ENCODE measurements around the gene GTF3C5.

Gene GTF3C5

DNA sequence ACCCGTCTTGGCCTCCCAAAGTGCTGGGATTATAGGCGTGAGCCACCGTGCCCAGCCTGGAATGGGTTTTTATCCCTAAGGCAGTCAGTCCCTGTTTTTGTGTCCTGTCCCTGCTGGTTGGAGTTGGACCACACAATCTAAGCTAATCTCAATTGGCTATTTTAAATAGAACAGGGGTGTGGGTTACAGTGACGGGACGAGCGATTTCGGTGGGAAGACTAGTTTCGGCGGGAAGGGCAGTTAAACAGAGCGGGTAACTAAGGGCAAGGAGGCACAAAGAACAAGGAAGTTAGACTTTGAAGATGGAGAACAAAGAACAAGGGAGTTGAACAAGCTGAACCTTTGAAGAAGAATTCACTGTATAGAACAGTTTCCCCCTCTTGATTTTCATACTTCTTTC is 1.4 kb downstream of the GTF3C5 start:
- no peak for DNase-seq

DNA sequence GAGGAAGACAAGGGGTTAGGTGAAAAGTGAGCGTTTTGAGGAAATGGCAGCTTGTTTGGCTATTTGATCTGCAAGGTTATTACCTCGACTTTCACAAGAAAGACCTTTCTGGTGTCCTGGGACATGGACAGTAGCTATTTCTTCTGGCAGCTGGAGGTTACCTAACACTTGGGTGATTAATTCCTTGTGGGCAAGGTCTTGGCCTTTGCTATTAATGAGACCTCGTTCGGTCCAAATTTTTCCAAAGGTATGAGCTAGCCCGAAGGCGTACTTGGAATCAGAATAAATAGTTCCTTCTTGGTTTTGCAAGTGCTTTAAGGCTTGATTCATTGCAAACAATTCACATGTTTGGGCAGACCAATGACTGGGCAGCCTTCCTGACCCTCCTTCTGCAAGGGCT is 4.9 kb downstream of the GTF3C5 start:
- no peak for DNase-seq

DNA sequence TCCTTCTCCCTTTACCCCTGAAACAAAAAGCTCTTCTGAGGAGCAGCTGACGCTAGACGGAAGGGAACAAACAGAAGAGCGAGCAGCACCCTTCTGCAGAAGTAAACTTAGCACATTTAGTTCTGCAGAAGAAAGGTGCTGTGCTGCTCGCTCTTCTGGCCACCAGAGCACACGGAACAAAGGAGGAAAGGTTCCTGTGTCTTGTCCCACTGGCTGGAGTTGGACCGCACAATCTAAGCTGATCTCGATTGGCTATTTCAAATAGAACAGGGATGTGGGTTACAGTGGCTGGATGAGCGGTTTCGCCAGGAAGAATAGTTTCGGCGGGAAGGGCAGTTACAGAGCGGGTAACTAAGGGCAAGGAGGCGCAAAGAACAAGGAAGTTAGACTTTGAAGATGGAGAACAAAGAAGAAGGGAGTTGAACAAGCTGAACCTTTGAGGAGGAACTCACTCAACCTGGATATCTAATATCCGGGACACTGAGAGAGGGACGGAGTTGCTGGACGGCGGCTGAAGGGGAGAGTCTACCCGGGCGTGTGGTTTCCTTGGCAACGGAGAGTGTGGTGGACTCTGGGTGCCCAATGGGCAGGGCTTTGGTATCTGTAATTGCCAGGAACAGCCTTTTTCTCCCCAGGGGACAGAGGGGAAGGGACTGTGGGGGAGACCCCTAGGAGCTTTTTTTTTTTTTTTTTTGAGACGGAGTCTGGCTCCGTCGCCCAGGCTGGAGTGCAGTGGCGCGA is 7.1 kb downstream of the GTF3C5 start:
- no peak for DNase-seq

DNA sequence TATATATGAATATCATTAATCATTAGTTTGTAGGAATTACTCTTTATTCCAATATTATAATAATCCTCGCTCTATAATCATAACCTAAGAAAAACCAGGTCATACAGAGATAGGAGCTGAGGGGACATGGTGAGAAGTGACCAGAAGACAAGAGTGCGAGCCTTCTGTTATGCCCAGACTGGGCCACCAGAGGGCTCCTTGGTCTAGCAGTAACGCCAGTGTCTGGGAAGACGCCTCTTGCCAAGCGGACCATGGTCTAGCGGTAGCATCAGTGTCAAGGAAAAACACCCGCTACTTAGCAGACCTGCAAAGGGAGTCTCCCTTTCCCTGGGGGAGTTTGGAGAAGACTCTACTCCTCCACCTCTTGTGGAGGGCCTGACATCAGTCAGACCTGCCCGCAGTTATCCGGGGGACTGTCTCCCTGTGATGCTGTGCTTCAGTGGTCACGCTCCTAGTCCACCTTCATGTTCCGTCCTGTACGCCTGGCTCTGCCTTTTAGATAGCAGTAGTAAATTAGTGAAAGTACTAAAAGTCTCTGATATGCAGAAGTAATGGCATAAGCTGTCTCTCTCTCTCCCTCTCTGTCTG is 10.2 kb downstream of the GTF3C5 start:
- peak; percentile 45 for DNase-seq

DNA sequence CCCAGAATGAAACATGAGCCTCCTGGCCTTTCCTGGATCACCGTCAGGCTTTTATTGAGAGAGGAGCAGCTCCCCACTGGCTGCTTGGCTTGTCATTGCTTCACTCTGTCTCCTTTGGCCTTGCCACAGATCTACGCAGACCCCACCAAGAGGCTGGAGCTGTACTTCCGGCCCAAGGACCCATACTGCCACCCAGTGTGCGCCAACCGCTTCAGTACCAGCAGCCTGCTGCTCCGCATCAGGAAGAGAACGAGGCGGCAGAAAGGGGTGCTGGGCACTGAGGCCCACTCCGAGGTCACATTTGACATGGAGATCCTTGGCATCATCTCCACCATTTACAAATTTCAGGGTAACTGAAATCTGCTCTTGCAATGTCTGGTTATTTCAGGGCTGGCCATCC is 11.2 kb downstream of the GTF3C5 start:
- no peak for DNase-seq

DNA sequence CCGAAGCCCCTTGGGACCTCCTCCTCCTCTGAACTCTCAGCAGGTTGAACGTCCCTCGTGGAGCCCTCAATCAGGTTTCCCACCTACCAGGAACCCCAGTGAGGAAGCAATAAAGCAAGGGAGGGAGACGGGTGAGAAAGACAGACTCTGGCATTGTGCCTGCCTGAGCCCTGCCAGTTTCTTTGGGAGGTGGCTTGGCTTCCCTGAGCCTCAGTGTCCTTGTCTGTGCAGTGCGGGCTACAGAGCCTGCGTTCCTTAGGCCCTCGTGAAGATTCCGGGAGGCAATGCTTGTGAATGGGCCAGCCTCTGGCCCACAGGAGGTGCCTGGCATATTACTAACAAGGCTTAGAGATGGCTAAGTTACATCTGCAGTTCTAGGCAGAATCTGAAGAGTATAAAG is 11.9 kb downstream of the GTF3C5 start:
- DNase-seq, result no peak

DNA sequence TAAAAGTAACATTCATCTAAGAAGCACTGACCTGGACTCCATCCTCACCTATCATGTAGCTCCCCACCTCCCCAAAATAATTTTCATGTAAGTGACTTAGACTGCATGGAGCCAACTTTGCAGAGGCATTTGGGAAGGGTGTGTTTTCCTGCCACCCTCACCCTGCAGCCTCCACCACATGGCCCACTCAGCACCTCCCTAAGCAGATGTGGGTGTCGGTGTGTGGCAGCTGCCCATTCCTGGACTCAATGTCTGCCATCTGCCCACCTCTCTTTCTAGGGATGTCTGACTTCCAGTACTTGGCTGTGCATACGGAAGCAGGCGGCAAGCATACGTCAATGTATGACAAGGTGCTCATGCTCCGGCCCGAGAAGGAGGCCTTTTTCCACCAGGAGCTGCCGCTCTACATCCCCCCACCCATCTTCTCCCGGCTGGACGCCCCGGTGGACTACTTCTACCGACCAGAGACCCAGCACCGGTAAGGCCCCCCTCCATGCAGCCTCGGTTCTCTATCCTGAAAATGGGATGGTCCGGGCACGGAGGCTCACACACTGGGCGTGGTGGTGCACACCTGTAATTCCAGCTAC is 12.7 kb downstream of the GTF3C5 start:
- no peak for DNase-seq

DNA sequence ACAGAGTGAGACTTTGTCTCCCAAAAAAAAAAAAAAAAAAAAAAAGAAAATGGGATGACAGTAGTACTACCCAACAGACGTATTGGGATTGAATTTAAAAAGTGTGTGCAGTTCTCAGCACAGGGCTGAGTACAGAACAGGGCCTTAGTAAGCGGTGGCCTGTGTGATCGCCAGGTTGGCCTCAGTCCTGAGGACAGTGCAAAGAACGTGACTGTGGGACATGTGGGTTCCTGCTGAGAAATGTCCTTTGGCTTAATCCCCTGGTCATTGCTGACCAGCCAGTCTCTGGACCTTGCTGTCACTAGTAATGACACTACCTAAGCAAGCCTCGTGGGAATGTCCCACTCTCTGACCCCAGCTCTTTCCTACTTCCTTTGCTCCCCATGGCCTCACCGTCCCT is 13.3 kb downstream of the GTF3C5 start:
- no peak for DNase-seq

DNA sequence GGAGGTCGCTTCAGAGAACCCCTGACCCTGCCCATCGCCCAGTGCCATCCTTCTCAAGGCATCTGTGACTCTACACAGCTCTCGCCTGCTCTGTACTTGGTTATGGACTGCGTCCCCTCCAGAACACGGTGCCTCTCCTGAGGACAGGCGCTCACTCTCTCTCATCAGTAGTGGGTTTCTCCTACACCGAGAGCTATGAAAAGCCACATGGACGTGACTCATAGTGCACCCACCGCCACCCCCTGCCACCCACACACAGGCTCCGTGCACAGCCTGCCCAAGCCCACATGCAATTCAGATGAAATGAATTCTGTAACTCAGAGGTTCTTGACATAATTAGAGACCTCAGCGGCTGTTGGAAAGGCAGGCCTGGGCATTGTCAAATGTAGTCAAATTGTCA is 13.9 kb downstream of the GTF3C5 start:
- DNase-seq, result no peak

DNA sequence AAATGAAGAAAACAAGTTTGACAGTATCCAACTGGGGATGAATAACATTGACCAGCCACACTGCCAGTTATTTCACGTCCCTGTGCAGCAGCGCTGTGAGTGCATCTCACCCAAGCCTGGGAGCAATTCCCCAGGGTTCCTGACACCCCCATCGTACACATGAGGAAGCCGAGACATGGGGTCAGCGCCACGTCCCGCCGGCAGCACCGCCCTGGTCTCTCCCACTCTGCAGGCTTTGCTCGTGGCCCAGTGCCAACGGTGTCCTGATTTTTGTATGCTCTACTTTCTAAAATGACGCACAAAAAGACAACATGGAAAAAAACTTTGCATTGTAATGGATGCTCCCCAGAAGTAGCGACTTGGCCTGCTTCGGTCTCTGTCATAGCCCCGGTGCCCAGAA is 14.3 kb downstream of the GTF3C5 start:
- no peak for DNase-seq

DNA sequence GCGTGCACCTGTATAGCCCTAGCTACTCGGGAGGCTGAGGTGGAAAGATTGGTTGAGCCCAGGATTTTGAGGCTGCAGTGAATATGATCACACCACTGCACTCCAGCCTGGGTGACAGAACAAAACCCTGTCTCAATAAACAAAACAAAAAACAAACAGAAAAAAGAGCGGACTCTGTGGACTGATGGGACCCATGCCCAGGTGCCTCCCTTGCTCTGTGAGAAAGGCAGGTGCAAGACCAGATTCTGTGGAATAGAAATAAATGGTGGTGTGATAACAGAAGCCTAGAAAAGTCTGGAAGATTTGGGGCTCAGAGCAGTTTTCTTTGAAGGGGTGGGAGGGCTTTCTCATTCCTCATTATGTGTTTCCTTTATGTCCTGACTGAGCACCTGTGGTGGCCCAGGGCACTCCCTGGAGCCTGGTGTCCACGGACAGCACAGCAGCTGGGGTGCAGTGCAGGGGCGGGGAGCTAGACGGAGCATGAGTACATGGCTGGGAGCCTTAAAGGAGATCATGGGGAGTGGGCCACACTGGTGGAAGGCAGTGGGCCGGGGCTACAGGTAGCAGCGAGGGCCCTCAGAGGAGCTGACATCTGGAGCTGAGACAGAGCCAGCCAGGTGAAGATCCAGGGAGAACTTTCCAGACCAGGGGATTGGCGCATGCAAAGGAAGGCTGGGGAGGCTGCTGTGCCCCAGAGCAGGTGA is 15.6 kb downstream of the GTF3C5 start:
- DNase-seq, result no peak

DNA sequence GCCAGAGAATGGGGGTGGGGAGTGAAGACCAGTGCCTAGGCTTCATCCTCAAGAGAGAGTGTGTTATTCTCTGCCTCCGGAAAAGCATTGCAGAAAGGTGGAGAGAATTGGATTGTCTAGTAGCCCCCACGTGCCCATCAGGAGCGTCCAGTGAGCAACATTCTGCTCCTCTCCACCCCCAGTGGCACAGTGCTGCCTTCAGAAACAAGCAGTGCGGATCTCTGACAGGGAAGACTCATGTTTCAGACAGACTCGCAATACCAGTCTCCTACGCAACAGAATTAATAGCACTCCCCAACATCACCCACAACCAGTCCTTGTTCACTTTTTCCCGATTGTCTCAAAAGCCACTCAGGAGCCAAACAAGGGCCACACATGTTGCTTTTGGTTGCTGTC is 16.1 kb downstream of the GTF3C5 start:
- DNase-seq, result no peak

DNA sequence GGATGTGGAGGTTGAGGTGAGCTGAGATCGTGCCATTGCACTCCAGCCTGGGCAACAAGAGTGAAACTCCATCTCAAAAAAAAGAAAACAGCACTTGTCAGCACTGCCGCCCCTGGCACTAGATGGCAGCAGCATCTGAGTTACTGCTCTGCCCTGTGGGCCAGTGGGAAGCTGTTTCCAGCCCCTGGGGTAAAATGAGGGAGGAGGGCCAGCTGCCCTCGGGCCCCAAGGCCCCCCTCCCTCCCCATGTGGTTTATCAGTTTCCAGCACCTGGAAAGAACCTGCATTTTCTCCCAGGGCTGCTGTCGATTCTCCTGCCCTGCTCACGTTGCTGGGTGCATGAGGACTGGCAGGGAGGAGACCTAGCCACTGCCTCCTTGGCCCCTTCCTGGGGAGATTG is 17.8 kb downstream of the GTF3C5 start:
- peak; percentile 47 for DNase-seq

DNA sequence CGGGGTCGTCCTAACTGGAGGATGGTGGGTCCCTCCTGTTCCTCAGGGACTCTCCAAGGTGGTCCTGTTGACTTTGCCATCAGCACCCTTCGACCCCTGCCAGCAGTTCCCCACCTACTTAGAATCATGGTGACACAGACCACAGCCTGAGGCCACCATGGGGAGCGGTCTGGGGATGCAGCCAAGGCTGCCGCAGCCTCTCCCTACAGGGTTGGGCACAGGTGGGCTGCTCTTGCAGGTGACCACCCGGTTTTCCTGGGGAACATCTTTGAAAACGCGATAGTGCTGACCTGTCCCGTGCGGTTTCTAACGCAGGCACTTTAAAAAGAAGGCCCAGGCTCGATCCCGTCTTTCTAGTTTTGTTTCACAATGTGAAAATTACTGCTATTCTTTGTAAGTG is 18.2 kb downstream of the GTF3C5 start:
- no peak for DNase-seq

DNA sequence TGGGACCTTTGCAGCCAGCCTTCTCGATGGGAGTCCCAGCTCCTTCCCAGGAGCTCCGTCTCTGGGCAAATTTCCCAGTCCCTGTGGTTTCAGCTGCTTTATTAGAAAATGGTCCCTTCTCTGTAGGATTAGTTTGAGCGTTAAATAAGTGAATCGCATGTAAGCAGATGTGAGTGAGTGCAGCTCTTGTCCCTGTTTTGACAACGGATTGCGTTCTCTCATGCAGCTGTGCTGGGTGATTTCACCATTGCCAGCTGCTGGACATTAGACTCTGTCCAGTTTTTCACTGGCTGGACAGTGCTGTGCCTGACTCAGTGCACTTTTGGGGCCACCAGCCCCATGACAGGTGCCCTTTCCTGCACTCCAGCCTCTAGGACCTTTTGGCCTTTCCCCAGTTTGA is 19.3 kb downstream of the GTF3C5 start:
- DNase-seq, result no peak

DNA sequence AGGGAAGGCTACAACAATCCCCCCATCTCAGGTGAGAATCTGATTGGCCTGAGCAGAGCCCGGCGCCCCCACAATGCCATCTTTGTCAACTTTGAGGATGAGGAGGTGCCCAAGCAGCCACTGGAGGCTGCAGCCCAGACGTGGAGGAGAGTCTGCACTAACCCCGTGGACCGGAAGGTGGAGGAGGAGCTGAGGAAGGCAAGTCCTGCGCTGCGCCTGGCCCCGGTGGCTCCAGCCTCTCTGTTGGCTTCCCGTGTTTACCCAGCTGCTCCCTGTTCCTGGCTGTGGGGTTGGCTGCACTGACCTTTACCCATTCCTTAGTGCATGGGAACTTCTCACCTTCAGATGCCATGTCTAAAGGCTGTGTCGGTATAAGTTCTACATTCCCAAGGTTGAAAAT is 20.0 kb downstream of the GTF3C5 start:
- DNase-seq, result no peak

DNA sequence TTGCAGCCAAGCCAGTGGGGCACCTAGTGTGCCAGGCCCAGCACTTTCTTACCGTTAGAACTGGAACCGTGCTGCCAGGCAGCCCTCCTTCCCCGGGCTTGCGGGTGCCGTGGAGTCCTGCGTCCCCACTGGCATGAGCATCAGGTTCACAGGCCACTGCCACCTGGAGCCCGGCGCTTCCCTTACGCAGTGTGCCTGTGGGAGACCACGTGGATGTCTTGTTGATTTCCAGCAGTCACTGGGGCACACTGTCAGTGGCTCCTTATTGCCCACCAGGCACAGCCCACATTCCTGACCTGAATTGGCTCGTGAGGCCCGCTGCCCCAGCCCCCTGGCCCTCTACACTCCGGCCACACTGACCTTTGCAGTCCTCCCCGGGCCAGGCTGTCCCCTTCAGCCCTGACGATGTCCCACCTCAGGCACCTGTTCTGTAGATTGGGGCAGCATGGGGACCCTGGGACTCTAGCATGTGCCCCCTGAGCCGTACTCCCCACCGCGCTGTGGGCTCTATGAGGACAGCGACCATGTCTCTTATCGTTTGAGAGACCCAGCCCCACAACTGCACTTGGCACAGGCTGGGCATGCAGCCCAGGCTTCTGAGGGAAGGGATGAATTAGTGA is 20.6 kb downstream of the GTF3C5 start:
- DNase-seq, result no peak

DNA sequence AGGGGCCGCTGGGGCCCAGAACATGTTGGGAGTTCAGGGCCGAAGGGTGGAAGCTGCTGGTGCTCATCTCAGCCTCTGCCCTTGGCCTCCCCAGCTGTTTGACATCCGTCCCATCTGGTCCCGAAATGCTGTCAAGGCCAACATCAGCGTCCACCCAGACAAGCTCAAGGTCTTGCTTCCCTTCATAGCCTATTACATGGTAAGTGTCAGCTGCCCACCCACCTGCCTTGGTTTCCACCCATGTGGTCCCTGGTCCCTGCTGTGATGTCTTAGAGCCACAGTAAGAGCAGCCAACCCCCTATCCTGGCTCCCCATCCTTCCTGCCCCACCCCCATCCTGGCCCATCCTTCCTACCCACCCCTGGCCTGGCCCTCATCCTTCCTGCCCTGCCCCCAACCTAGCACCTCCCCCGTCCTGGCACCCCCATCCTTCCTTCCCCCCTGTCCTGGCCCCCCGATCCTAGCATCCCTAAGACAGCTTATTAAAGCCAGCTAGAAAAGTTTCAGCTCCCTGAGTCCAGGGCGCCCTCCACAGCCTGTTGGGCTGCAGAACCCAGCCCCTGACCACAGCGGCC is 21.3 kb downstream of the GTF3C5 start:
- DNase-seq, result no peak

DNA sequence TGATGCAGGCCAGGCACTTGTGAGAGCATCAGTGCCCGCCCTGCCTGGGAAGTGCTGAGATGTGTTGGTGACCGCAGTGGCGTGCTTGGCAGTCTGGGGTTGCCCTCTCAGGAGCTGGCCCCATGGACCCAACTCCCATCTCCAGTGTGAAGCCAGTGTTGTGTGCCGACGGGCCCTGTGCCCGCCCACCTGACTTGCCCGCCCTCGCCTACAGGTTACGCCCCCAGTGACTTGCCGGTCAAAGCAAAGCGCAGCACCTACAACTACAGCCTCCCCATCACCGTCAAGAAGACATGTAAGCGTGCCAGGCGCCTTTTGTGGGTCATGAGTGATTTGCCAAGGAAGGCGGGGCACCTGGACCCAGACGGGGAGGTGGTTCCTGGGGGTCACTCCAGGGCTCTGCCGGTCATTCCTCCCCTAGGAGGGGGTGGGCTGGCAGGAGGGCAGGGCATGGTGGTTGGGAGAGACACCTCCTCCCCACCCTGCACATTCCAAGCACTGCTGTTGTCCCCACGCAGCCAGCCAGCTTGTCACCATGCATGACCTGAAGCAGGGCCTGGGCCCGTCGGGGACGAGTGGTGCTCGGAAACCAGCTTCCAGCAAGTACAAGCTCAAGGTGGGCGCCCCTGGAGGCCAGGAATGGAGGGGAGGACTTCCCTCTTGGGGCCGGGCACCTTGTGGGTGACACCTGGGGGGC is 23.5 kb downstream of the GTF3C5 start:
- DNase-seq, result no peak

DNA sequence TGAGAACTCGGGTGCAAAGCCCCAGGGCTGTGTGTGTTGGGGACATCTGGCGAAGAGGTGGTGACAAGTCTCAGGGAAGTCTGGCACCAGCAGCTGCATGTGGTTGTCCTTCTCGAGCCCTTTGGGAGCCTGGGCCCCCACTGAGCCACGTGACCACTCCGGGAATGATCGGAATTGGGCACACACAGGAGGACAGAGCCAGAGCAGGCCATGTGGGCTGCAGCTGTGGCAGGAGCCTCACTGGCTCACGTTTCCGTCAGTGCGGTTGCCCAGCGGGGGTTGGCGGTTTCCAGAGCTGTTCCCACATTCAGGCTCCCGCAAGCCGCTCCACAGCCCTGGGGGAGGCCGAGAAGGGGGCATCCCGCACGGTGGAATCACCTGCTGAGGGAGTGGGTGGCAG is 24.2 kb downstream of the GTF3C5 start:
- no peak for DNase-seq

DNA sequence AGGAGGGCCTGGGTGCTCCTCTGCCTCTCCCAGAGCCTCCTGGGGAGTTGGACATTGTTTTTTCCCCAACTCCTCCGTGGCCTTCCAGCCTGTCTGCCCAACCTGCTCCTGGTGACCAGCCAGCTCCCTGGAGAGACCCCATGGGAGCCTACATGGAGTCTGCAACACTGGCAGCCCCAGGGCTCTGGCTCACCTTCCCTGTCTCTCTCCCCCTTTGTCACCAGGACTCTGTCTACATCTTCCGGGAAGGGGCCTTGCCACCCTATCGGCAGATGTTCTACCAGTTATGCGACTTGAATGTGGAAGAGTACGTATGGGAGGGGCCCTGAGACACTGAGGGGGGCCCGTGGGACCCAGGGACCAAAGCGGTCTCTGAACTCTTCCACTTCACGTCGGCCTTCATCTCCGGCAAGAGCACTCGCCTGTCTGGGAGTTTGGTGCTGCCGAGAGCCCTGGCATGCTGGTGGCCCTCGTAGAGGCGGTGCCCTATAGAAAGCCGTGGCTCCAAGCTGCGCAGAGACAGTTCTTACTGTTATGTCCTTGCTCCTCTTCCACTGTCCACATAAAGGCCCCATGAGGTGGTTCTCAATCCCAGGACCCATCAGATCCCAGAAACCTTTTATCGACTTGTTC is 25.1 kb downstream of the GTF3C5 start:
- DNase-seq, result no peak

DNA sequence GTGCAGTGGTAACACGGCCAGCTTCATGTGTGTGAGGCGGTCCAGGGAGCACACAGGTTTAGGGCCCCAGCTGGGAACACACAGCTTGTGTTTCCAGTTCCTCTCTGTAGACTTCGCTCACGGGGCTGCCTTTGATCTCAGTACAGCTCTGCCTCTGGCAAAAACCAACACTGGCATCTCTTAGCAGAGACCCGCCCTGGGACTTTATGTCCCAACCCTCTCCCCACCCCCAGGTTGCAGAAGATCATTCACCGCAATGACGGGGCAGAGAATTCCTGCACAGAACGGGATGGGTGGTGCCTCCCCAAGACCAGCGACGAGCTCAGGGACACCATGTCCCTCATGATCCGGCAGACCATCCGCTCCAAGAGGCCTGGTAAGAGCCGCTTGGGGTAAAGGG is 25.7 kb downstream of the GTF3C5 start:
- no peak for DNase-seq

Measured in activated CD4-positive, alpha-beta T cell treated with anti-CD3 and anti-CD28 coated beads, Interleukin-2, amount 50 U/mL, for 16 hours (primary cell).